HG02885 (cell line): ENCODE measurements around the gene GDF7.

Experiments
- ATAC-seq: cut with Tn5 transposase; IDR thresholded peaks from one replicate; pipeline ENCODE4 v1.9.1; 2021; ENCODE audit warnings: mild to moderate bottlenecking; ENCODE audit not compliant: unreplicated experiment, poor library complexity

The GDF7 gene

GRCh38 chr2:20666304-20667150 is at the start of gene GDF7:
Gene GDF7, plus strand, starts transcription at chr2:20667144. Its CDS starts 96 bp downstream, at chr2:20667240.
- peak; percentile 36 for ATAC-seq

GRCh38 chr2:20617892-20618467 is 49.0 kb upstream of the GDF7 start:
- no peak for ATAC-seq

- ATAC-seq: no peak
These were observed 48.5 kb upstream of the GDF7 start for GRCh38 chr2:20618468-20618885.

GRCh38 chr2:20618886-20619521 is 47.9 kb upstream of the GDF7 start:
- no peak for ATAC-seq

- ATAC-seq: no peak
These were observed 47.3 kb upstream of the GDF7 start for GRCh38 chr2:20619624-20620024.

- no peak for ATAC-seq
These were observed 46.7 kb upstream of the GDF7 start for GRCh38 chr2:20620271-20620681.

GRCh38 chr2:20620696-20621365 is 46.1 kb upstream of the GDF7 start:
- no peak for ATAC-seq

GRCh38 chr2:20621366-20622295 is 45.3 kb upstream of the GDF7 start:
- no peak for ATAC-seq

GRCh38 chr2:20622296-20622686 is 44.7 kb upstream of the GDF7 start:
- ATAC-seq: no peak

- ATAC-seq: no peak
These were observed 44.2 kb upstream of the GDF7 start for GRCh38 chr2:20622731-20623130.

GRCh38 chr2:20623241-20623640 is 43.7 kb upstream of the GDF7 start:
- no peak for ATAC-seq

- ATAC-seq: no peak
These were observed 43.2 kb upstream of the GDF7 start for GRCh38 chr2:20623741-20624155.

GRCh38 chr2:20624156-20624883 is 42.6 kb upstream of the GDF7 start:
- ATAC-seq: no peak

- ATAC-seq: no peak
These were observed 42.0 kb upstream of the GDF7 start for GRCh38 chr2:20624884-20625485.

GRCh38 chr2:20625491-20626391 is 41.2 kb upstream of the GDF7 start:
- ATAC-seq: no peak

- ATAC-seq: no peak
These were observed 40.6 kb upstream of the GDF7 start for GRCh38 chr2:20626392-20626697.

- ATAC-seq: no peak
These were observed 40.0 kb upstream of the GDF7 start for GRCh38 chr2:20626698-20627513.
